ENCODE data around the gene MAGI3. TPM values are rescaled to one million over a fixed set of nuclear protein-coding genes. Genes with fewer than 3 reads are reported as not detected.

The MAGI3 gene
- total and polyA plus RNA-seq, 2 of the 13 experiments (the other 11 are each of a cell fraction or from before 2014, with no cell fraction given), result 4.0 to 11.8 TPM

DNA sequence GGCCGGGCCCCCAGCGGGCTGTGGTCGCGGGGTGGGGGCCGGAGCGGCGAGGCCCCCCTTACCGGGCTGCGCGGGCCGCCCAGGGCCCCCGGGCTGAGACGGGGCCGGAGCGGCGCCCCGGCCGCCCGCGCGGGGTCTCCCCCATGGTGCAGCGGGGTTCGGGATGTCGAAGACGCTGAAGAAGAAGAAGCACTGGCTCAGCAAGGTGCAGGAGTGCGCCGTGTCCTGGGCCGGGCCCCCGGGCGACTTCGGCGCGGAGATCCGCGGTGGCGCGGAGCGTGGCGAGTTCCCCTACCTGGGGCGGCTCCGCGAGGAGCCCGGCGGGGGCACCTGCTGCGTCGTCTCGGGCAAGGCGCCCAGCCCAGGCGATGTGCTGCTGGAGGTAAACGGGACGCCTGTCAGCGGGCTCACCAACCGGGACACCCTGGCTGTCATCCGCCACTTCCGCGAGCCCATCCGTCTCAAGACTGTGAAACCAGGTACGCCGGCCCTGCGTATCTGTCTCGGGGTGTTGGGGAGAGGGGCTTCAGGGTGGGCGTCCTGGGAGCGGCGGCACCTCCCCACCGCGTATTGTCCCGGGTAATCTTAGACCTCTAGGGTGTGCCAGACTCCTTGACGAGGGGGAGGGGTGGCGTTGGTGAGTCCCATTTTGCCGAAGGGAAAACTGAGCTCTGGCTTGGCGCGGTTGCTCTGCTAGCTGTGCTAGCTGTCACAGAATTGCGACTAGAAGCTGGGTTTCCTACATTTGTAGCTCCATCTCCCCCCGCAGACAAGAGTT lies 745 bp downstream of the MAGI3 start (continued):
- TF ChIP-seq DPF2 (CRISPR knock-in tag; IDR thresholded peaks at IDR 0.05; ENCODE audit: borderline replicate concordance, low read depth), result no peak
- TF ChIP-seq SP140L (CRISPR knock-in tag; IDR thresholded peaks at IDR 0.05; ENCODE audit: borderline replicate concordance), result no peak
- no peak for TF ChIP-seq YY1 (IDR thresholded peaks at IDR 0.05; ENCODE audit: insufficient read depth, insufficient replicate concordance, low read depth, low read length)
- 0 out of 2 replicates have a peak, but pooled peaks have one; percentile 32 for TF ChIP-seq AKAP8 (CRISPR knock-in tag; IDR thresholded peaks at IDR 0.05)
- TF ChIP-seq ZNF678 (CRISPR knock-in tag; IDR thresholded peaks at IDR 0.05), result no peak
- TF ChIP-seq NPAS2 (CRISPR knock-in tag; IDR thresholded peaks at IDR 0.05; ENCODE audit: borderline replicate concordance), result no peak
- no peak for TF ChIP-seq ZNF879 (CRISPR knock-in tag; IDR thresholded peaks at IDR 0.05)
- TF ChIP-seq HDAC2 (CRISPR knock-in tag; IDR thresholded peaks at IDR 0.05), result peak; percentile 36; the same call in 1 of the 2 replicates
- TF ChIP-seq ZNF777 (CRISPR knock-in tag; IDR thresholded peaks at IDR 0.05), result 0 out of 2 replicates have a peak, but pooled peaks have one; percentile 4
- no peak for TF ChIP-seq ZSCAN9 (CRISPR knock-in tag; IDR thresholded peaks at IDR 0.05; ENCODE audit: borderline replicate concordance)
- TF ChIP-seq POGZ (CRISPR knock-in tag; IDR thresholded peaks at IDR 0.05), result no peak
- no peak for TF ChIP-seq NKX3-1 (CRISPR knock-in tag; IDR thresholded peaks at IDR 0.05)
- TF ChIP-seq ZNF782 (CRISPR knock-in tag; IDR thresholded peaks at IDR 0.05; ENCODE audit: borderline replicate concordance), result no peak
- no peak for TF ChIP-seq ZMYM2 (CRISPR knock-in tag; IDR thresholded peaks at IDR 0.05)
- no peak for TF ChIP-seq ZNF550 (CRISPR knock-in tag; IDR thresholded peaks at IDR 0.05; ENCODE audit: borderline replicate concordance)
- TF ChIP-seq PCBP1 (IDR thresholded peaks at IDR 0.05; ENCODE audit: borderline replicate concordance, low read depth, low read length), result no peak
- no peak for TF ChIP-seq EEA1 (CRISPR knock-in tag; IDR thresholded peaks at IDR 0.05; ENCODE audit: borderline replicate concordance)
- TF ChIP-seq ZNF34 (CRISPR knock-in tag; IDR thresholded peaks at IDR 0.05; ENCODE audit: borderline replicate concordance), result no peak
- TF ChIP-seq ZNF207 (IDR thresholded peaks at IDR 0.05; ENCODE audit: borderline replicate concordance), result no peak
- TF ChIP-seq SALL2 (CRISPR knock-in tag; IDR thresholded peaks at IDR 0.05), result no peak
- TF ChIP-seq, protein P1, sequence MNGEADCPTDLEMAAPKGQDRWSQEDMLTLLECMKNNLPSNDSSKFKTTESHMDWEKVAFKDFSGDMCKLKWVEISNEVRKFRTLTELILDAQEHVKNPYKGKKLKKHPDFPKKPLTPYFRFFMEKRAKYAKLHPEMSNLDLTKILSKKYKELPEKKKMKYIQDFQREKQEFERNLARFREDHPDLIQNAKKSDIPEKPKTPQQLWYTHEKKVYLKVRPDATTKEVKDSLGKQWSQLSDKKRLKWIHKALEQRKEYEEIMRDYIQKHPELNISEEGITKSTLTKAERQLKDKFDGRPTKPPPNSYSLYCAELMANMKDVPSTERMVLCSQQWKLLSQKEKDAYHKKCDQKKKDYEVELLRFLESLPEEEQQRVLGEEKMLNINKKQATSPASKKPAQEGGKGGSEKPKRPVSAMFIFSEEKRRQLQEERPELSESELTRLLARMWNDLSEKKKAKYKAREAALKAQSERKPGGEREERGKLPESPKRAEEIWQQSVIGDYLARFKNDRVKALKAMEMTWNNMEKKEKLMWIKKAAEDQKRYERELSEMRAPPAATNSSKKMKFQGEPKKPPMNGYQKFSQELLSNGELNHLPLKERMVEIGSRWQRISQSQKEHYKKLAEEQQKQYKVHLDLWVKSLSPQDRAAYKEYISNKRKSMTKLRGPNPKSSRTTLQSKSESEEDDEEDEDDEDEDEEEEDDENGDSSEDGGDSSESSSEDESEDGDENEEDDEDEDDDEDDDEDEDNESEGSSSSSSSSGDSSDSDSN (CRISPR knock-in tag; IDR thresholded peaks at IDR 0.05), result peak; percentile 62
- TF ChIP-seq ZFP1 (CRISPR knock-in tag; IDR thresholded peaks at IDR 0.05), result no peak
- no peak for TF ChIP-seq YEATS2 (CRISPR knock-in tag; IDR thresholded peaks at IDR 0.05; ENCODE audit: borderline replicate concordance)
- TF ChIP-seq MEIS1 (CRISPR knock-in tag; IDR thresholded peaks at IDR 0.05; ENCODE audit: borderline replicate concordance), result no peak
- TF ChIP-seq, protein P2, sequence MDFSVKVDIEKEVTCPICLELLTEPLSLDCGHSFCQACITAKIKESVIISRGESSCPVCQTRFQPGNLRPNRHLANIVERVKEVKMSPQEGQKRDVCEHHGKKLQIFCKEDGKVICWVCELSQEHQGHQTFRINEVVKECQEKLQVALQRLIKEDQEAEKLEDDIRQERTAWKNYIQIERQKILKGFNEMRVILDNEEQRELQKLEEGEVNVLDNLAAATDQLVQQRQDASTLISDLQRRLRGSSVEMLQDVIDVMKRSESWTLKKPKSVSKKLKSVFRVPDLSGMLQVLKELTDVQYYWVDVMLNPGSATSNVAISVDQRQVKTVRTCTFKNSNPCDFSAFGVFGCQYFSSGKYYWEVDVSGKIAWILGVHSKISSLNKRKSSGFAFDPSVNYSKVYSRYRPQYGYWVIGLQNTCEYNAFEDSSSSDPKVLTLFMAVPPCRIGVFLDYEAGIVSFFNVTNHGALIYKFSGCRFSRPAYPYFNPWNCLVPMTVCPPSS (IDR thresholded peaks at IDR 0.05), result no peak
- TF ChIP-seq ZNF460 (CRISPR knock-in tag; IDR thresholded peaks at IDR 0.05; ENCODE audit: borderline replicate concordance), result no peak
- TF ChIP-seq, protein P3, sequence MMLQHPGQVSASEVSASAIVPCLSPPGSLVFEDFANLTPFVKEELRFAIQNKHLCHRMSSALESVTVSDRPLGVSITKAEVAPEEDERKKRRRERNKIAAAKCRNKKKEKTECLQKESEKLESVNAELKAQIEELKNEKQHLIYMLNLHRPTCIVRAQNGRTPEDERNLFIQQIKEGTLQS (CRISPR knock-in tag; IDR thresholded peaks at IDR 0.05), result no peak
- TF ChIP-seq NCOA1 (CRISPR knock-in tag; IDR thresholded peaks at IDR 0.05), result no peak
